ENCODE measurements around the gene TTYH3.

The TTYH3 gene

GRCh38 chr7:2652736-2653060 is 20.9 kb downstream of the TTYH3 start:
- no peak for TF ChIP-seq CTCF (IDR thresholded peaks at IDR 0.05; ENCODE audit: borderline replicate concordance, insufficient read depth, low read depth, low read length)
- H3K4me3 ChIP-seq (ENCODE audit: low read depth, low read length), result no peak overlapping the region

DNA sequence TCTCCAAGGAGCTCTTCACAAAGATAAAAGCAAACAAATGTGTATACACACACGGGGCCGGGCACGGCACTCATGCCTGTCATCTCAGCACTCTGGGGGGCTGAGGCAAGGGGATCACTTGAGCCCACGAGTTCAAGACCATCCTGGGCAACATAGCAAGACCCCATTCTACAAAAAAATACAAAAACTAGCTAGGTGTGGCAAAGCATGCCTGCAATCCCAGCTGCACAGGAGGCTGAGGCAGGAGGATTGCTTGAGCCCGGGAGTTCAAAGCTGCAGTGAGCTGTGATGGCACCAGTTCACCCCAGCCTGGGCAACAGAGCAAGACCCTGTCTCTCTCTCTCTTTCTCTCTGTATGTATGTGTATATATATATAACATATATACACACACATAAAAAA is 22.3 kb downstream of the TTYH3 start:
- no peak overlapping the region for H3K4me3 ChIP-seq (ENCODE audit: low read depth, low read length)
- no peak for TF ChIP-seq CTCF (IDR thresholded peaks at IDR 0.05; ENCODE audit: borderline replicate concordance, insufficient read depth, low read depth, low read length)

- TF ChIP-seq CTCF (IDR thresholded peaks at IDR 0.05; ENCODE audit: borderline replicate concordance, insufficient read depth, low read depth, low read length), result no peak
- no peak overlapping the region for H3K4me3 ChIP-seq (ENCODE audit: low read depth, low read length)
These were observed 24.3 kb downstream of the TTYH3 start for GRCh38 chr7:2655870-2656614.

- H3K4me3 ChIP-seq (ENCODE audit: low read depth, low read length), result no peak overlapping the region
- TF ChIP-seq CTCF (IDR thresholded peaks at IDR 0.05; ENCODE audit: borderline replicate concordance, insufficient read depth, low read depth, low read length), result no peak
These were observed 25.4 kb downstream of the TTYH3 start for GRCh38 chr7:2657208-2657607.

- H3K4me3 ChIP-seq (ENCODE audit: low read depth, low read length), result no peak overlapping the region
- TF ChIP-seq CTCF (IDR thresholded peaks at IDR 0.05; ENCODE audit: borderline replicate concordance, insufficient read depth, low read depth, low read length), result no peak
These were observed 26.3 kb downstream of the TTYH3 start for GRCh38 chr7:2657920-2658671.

DNA sequence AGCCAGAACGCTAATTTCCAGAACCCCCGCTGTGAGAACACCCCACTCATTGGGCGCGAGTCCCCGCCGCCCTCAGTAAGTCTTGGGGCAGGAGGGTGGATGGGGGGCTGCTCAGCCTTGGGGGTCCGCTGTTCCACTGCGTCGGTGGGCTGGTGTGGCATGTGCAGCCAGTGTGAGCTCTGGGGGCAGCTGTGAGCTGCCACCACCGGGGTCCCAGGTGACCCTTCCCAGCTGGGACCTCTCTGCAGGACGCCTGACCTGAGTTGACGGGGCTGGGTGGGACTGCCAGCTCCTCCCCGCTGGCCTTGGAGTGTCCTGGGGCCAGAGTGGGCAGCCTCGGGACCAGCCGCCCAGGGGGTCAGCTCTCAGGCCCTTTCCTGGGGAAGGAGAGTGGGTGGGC is 27.2 kb downstream of the TTYH3 start:
- H3K4me3 ChIP-seq (ENCODE audit: low read depth, low read length), result no peak overlapping the region
- TF ChIP-seq CTCF (IDR thresholded peaks at IDR 0.05; ENCODE audit: borderline replicate concordance, insufficient read depth, low read depth, low read length), result no peak
